ENCODE results near the gene CDHR2.

- TF ChIP-seq TEAD4 (IDR thresholded peaks at IDR 0.05) (no peak), FOXM1 (IDR thresholded peaks at IDR 0.05; ENCODE audit: borderline replicate concordance, low read depth) (no peak), TAF1 (IDR thresholded peaks at IDR 0.05; ENCODE audit: low read depth) (no peak), EP300 (IDR thresholded peaks at IDR 0.05; ENCODE audit: borderline replicate concordance) (no peak), YY1 (IDR thresholded peaks at IDR 0.05; ENCODE audit: low read depth) (no peak), TCF12 (IDR thresholded peaks at IDR 0.05; ENCODE audit: low read depth) (no peak), EGR1 (IDR thresholded peaks at IDR 0.05) (no peak), CEBPB (IDR thresholded peaks at IDR 0.05) (no peak), REST (IDR thresholded peaks at IDR 0.05; ENCODE audit: low read depth) (no peak), ZBTB7A (IDR thresholded peaks at IDR 0.05; ENCODE audit: low read depth) (no peak), CREB1 (IDR thresholded peaks at IDR 0.05; ENCODE audit: low read depth) (no peak), RAD21 (IDR thresholded peaks at IDR 0.05; ENCODE audit: low read depth) (no peak), NFIC (IDR thresholded peaks at IDR 0.05) (no peak)
Measured at GRCh38 chr5:176590035-176590717, 41.0 kb downstream of the CDHR2 start.
